T-helper 1 cell (primary cell): ENCODE data around the gene PAPSS1.
A peak's percentile ranks its signal among the peaks of the same experiment; 100 is the strongest.
"Not testable (repeated sequence)": the region's sequence is repeated elsewhere in the genome, so short reads cannot be mapped to it uniquely, and the experiment has no call there.

ENCODE experiments used
- DNase-seq, 5 donors: peaks; one replicate each; pipeline ENCODE4 v3.0.0-alpha.2; 2012 to 2020

The PAPSS1 gene

DNA sequence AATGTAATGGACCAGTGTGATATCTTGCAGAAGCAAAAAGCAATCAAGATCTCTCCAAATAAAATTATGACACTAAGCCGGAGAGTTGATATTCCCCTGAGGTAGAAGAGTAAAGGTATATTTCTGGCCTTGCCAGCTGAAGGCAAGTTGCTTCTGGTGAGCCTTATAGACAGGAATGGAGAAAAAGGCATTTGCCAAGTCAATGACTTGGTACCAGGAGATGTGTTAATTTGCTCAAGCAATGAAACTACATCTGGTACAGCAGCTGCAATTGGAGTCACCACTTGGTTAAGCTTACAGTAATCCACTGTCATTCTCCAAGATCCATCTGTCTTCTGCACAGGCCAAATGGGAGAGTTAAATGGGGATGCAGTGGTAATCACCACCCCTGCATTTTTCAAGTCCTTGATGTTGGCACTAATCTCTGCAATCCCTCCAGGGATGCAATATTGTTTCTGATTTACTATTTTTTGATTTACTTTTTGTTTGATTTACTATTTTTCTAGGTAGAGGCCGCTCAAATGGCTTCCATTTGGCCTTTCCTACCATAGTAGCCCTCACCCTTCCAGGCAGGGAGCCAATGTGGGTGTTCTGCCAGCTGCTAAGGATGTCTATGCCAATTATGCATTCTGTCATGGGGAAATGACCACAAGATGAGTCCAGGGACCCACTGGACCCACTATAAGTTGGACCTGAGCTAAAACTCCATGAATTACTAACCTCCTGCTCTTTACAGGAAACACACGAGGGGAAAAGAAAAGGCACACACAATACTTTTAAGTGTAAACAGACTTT is 6.3 kb upstream of the PAPSS1 start:
- not testable (repeated sequence) for DNase-seq

DNA sequence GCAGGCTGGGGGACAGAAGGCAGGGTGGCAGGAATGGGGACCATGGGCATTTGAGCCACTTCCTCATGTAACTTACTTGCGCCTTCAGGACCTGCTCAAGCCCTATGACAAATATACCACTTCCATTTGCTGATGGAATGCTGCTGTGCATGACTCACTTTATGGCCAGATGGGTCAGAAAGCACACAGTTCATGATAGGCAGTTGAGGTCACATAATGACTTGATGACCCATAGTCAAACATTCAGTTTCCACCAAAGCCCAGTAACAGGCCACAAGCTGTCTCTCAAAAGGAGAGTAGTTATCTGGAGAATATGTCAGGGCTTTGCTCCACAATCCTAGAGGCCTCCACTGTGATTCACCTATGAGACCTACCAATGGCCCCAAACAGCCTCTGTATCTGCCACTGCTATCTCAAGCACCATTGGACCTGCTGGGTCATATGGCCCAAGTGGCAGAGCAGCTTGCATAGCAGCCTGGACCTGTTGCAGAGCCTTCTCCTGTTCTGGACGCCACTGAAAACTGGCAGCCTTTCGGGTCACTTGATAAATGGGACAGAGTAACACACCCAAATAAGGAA is 5.3 kb upstream of the PAPSS1 start:
- no peak for DNase-seq

DNA sequence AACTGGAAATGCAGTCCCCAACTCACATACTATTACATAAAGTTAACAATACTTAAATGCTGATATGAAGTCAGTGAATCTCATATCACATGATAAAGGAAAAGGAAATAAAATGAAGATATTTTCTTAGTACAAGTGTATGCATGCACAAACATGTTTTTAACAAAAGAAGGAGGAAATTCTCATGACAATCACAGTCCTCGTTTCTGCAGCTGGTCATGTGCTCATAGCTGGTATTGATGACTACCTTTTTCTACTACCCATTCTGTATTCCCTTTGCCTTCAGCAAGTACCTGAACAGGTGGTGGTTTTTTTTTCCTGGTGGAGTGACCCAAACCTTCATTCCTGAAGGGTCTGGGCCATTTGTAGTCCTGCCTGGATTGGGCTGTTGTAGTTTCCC is 3.3 kb upstream of the PAPSS1 start:
- not testable (repeated sequence) for DNase-seq

DNA sequence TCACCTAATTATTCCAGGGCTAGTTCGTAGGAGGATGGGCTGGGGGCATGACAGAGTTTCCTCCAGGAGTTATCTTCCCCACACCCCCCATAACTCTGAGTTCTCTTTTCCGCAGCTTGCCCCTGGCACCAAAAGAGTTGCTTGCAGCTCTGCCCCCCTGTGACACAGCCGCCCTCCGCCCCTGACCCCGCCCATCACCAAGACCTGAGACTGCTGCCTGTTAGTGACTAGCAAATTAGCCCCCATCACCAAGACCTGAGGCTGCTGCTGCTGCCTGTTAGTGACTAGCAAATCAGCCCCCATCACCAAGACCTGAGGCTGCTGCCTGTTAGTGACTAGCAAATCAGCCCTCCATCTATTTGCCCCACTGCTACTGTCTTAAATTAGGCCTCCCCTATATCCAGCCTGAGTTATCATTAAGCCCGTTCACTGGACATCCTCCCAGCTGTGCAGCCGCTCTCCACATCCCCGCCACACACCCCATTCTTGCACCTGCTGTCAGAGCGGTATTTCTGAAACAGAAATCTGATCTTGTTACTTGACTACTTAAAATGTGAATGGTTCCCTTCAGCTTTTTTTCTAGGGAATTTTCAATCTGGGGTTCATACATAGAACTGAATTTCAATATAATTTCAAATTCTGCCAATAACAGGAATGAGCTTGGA is 1.5 kb upstream of the PAPSS1 start:
- peak in 3 of 5 donors; percentile 27 to 31 (median 30) for DNase-seq

DNA sequence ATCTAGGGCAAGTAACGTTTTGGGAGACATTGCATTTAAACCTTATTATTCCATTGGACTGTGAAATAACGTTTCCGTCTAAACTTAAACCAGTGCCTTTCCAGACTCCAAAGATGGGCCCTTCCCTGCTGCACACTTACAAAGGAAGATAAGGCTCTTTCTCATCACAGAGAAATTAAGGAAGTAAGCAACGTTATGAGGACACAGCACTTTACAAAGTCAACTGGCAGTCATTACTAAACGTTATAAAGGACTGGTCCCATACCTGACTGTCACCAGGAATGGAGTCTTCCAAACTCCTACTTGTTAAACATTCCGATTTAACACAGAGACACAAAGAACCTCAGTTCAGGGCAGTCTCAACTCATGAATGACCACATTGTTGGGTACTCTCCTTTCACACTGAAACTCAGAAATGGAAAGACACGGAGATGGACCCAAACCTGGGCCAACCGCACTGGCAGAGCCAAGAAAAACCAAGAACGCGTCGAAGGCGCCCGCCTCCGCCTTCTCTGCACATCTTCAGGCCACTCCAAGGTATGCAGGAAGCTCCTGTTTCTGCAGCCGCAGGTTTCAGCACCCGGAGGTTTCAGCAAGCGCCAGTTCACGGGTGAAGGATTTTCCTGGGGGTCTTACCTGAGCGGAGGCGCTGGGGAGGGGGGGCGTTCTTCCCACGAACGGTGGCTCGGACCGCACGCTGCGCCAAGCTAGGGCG is 670 bp downstream of the PAPSS1 start:
- peak in 2 of 5 donors; percentile 15 to 36 for DNase-seq

DNA sequence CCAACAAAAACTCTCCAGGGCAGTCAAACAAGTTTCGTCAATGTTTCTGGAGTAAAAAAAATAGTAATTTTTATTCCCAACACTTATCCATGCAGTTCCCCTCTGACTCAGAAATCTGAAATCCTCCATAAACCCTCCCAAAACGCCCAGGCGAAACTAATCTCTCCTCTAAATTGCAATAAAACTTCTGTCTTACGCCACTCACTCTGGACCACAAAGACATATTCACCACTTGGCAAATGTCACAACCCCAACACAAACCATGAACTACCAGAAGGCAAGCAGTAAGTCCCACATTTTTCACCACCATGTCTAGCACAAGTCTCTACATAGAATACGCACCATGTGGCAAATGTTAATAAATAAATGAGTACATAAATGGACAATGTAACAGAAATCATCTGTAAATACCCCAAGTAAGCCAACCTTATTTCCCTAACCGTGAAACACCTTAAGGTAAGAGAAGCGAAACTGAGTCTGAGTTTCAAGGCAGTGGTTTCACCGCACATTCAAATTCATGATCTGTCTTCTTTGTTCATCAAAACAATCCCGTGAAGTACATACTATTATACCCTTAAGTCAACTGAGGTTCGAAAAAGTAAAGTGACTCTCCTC is 1.6 kb downstream of the PAPSS1 start:
- no peak for DNase-seq

DNA sequence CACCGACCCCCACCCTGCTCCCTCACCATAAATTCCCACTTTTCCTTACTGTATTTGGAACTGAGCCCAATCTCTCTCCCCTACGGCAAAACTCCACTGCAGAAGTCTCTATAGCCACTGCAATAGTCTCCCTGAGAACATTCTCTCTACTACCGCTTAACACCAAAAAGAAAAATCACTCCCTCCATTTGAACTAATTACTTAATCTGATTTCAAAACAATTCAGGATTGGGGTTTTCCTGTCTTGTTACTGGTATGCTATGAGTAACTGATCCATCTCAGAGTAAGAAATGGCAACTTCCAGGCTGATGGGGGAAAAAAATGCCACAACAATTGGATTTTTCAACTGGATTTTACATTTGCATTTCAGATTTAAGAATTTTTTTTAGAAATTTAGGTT is 5.8 kb downstream of the PAPSS1 start:
- no peak for DNase-seq

DNA sequence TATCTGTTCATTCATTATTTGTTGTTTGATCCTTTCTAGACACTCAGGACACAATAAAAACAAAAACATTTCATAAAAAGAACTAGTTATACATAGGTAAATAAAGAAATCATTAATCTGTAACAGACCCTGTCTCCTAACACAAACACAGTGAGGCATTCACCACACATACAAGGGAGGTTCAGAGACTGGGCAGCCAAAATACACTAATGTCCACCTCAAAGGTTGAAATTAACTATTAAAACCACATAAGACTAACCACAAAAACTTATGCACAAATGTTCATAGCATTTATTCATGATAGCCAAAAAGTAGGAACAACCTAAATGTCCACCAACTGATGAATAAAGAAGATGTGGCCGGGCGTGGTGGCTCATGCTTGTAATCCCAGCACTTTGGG is 7.8 kb downstream of the PAPSS1 start:
- no peak for DNase-seq

DNA sequence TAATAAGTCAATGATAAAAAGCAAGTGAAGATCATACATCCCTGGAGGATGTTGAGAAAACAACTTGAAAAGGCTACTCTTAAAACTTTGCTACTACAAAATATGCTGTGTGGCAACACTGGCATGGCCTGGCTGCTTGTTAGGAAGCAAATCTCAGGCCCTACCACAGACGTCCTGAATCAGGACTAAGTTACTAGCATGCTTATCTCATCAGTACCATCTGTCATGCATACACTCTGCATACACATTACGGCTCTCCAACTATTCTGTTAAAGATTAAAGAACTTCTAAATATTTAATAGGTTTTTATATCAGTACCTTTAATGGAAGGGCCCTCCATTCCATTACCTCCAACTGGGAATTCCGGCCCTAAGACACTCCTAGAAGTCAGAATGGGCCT is 8.2 kb downstream of the PAPSS1 start:
- DNase-seq = no peak

DNA sequence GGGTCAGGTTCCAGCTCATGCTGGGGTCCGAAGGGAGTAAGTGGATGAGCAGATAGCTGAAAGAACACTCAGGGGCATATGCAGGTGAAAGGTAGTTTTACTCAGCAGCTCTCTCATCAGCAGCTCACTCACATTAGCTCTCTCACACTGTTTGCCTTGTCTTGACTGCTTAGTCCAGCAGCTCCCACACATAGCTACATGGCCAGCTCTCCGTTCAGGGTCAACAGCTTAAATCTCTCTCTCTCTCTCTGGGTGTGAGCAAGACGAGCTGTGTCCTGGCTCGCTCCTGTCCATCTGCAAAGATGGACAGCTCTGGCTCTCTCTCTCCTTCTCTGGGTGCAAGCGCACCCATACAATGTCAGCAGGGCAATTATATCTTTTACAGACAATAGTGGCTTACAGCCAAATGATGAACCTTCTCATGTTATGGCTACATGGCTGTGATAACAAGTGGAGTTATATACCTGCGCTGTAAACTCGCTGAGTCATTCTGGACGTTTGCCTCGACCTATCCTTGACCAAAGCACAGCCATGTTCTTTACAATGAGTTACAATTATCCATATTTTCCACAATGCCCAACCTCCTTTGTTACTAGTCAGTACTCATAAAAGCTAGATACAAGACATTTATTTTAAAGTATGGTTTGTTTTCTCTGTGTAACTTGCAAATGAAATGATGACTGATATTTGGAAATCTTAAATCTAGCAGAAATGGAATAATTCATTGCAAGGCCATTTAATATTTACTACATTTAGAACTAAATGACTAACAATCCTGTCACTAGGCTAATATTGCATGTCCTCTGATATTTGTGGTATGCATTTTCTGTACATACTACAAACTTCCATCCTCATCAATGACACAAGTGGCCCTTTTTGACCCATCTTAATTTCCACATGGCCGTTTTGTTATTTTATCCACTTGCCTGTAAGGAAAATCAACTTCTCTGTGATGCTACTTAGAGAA is 9.3 kb downstream of the PAPSS1 start:
- no peak for DNase-seq

DNA sequence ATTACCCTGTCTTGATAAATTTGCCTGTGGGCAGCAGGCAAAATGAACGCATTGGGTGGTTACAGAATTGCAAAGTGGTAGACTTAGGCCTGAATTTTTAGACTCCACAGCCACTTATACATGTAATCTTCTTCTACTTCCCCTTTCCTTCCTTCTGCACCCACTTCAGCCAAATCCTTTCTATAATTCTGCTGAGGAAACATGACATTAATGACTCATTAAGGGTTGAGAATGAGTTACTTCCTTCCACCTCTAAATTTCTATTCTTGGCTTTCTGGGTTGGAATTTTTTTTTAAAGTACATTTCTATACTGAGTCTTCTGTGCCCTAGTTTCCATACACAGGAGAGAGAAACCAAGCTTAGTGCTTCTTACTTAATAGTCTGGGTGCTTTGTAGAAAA is 10.1 kb downstream of the PAPSS1 start:
- DNase-seq = no peak

DNA sequence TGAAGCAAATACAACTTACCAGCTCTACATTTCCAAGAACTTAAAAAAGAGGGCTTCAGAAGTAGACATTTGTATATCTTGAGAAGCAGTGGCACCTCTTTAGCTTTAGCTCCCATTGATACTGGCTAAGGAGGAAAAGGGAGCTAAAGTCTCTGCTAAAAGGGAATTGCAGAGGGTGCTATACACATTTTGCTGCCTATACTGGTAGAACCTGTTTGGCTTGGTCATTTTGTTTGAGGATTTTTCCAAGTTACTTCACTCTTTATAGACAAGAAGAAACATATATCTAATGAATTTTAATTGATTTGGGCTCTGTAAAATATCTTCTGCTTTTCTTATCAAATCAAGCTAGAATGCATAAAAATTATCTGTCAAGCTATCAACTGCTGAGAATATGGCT is 11.8 kb downstream of the PAPSS1 start:
- DNase-seq = no peak

DNA sequence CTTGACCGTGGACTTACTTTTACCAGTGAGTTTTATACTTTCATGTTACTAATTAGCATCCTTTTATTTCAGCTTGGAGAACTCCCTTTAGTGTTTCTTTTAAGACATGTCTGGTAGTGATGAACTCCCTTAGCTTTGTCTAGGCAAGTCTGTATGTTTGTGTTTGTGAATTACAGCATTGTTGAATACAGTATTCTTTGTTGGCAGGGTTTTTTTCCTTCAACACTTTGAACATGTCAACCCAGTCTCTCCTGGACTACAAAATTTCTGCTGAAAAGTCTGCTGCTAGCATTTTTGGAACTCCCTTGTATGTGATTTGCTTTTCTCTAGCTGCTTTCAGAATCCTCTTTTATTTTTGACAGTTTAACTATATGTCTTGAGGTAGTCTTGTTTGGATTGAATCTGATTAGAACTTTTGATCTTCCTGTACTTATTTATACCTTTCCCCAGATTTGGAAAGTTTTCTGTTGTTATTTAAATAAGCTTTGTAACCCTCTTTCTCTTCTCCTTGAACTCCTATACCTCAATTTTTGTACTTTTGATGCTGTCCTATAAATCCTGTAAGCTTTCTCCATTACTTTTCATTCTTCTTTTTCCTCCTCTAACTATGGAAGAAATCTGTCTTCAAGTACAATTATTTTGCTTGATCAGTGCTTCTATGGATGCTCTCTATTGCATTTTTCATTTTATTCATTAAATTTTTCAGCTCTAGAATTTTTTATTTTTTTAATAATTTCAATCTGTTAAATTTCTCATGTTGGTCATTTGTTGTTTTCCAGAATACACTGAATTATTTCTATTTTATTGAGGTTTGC is 14.1 kb downstream of the PAPSS1 start:
- DNase-seq = no peak

DNA sequence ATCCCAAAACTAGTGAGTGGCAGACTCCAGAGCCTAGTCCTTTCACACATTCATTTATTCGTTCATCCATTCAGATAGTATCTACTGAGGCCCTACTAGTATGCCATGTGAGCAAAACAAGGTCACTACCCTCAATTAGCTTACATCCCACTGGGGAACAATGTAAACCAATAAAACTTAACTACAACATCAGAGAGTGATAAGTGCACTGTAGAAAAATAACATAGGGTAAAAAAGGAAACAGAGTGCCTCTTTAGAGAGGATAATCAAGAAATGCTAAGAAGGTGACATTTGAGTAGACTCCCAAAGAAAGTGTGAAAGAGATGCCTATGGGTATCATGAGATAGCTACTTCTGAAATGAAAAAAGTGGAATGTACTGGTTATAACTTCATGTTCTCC is 18.5 kb downstream of the PAPSS1 start:
- no peak for DNase-seq

DNA sequence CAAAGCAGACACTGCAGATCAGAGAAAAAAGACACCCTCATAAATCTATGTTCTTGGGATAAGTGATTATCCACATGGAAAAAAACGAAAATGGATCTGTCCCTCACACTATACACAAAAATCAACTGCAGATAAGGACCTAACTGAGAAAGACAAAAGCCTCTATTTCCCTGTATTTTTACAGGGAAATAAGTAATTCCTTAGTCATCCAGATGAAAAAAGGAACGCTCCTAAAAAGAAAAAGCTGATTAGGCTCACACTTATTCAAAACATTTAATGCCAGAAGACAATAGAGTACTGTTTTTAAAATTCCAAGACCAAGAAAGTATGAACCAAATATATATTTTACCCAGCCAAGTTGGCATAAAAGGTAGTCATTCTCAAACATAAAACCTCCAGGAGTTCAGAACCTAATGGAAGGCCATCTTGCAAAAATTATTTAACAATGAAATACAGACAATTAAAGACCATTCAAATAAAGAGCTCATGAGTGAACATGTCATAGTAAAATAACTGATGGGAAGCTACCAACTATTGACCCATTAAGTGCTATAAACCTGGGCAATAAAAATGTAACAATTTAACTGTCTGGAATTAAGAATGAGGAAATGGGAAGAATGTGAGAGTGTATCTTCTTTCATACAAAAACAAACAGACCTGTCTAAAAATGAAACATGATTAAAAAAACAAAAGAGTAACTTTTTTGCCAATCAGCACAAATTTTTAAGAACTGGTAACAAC is 20.4 kb downstream of the PAPSS1 start:
- no peak for DNase-seq

DNA sequence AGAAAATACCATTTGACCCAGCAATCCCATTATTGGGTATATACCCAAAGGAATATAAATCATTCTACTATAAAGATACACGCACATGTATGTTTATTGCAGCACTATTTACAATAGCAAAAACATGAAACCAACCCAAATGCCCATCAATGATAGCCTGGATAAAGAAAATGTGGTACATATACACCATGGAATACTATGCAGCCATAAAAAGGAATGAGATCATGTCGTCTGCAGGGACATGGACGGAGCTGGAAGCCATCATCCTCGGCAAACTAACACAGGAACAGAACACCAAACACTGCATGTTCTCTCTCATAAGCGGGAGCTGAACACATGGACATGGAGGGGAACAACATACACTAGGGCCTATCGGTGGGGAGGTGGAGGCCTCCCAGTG is 23.8 kb downstream of the PAPSS1 start:
- not testable (repeated sequence) for DNase-seq

DNA sequence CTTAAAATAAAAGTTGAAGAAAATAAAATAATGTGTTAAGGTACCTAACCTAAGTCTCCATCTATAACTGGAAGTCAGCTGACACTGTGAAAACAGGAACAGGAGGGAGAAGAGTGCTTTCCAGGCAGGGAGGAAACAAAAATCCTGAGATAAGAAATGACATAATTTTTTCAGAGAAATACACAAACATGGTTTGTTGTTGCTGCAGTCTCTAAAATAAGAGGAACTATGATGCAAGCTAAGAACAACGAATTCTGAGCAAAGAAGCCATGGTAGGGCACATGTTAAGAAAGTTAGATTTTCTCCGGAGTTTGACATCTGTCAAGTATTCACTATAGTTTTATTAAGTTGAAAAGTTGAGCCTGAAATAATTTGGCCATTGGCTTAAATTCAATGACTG is 26.9 kb downstream of the PAPSS1 start:
- no peak for DNase-seq

DNA sequence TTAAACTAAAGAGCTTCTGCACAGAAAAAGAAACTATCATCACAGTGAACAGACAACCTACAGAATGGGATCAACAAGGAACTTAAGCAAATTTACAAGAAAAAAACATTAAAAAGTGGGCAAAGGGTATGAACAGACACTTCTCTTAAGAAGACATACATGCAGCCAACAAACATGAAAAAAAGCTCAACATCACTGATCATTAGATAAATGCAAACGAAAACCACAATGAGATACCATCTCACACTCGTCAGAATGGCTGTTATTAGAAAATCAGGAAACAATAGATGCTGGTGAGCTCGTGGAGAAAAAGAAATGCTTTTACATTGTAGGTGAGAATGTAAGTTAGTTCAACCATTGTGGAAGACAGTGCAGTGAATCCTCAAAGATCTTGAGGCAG is 27.8 kb downstream of the PAPSS1 start:
- peak in 1 of 5 donors; percentile 6 for DNase-seq

DNA sequence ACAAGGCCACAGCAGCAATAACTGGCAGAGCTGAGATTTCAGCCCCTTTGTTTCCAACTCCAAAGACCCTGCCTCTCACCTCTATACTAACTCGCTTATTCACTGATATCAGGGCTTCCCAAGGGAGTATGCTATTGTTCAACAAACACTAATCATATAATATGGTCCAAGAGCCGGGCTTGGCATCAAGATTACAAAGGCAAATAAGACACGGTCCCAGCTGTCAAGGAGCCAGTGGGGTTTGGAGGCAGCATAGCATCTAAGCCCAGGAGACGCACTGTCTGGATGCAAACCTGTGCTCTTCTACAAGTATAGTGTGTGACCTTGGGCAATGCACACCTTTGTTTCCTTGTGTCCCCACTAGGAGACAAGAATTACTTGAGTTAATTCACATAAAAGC is 28.7 kb downstream of the PAPSS1 start:
- no peak for DNase-seq
